Fibroblast of mammary gland (primary cell): Measurements from ENCODE around the gene NBEA.

Experiments used
- DNase-seq: peaks from one replicate; pipeline ENCODE4 v3.0.0-alpha.2; 2010; ENCODE audit warnings: low read depth
- H3K4me3 ChIP-seq: 2 replicates; pipeline ENCODE4 v1.5.1; 2011; ENCODE audit warnings: low read depth, mild to moderate bottlenecking, low read length, moderate library complexity; ENCODE audit not compliant: control insufficient read depth
- CTCF ChIP-seq: conservative IDR thresholded peaks from 2 replicates; pipeline ENCODE4 v1.5.1; 2011; ENCODE audit warnings: low read depth, low read length, inconsistent platforms; ENCODE audit not compliant: control insufficient read depth, insufficient read depth

NBEA gene

GRCh38 chr13:35470671-35471661, 528.9 kb downstream of the NBEA start:
- H3K4me3 ChIP-seq, result peak overlapping the region; percentile 87
- TF ChIP-seq CTCF, result no peak
- DNase-seq, result peak; percentile 82

- no peak for TF ChIP-seq CTCF
- DNase-seq, result peak; percentile 75
- peak overlapping the region; percentile 87 for H3K4me3 ChIP-seq
These were observed 529.7 kb downstream of the NBEA start for GRCh38 chr13:35471706-35472322.

GRCh38 chr13:35472323-35472881, 530.3 kb downstream of the NBEA start:
- peak overlapping the region; percentile 87 for H3K4me3 ChIP-seq
- no peak for TF ChIP-seq CTCF
- DNase-seq, result peak; percentile 56

- peak overlapping the region; percentile 87 for H3K4me3 ChIP-seq
- DNase-seq, result no peak
- no peak for TF ChIP-seq CTCF
These were observed 531.2 kb downstream of the NBEA start for GRCh38 chr13:35473206-35473775.

- H3K4me3 ChIP-seq, result peak overlapping the region; percentile 87
- DNase-seq, result no peak
- no peak for TF ChIP-seq CTCF
These were observed 531.7 kb downstream of the NBEA start for GRCh38 chr13:35473802-35474201.

- peak overlapping the region; percentile 87 for H3K4me3 ChIP-seq
- TF ChIP-seq CTCF, result no peak
- peak; percentile 50 for DNase-seq
These were observed 532.6 kb downstream of the NBEA start for GRCh38 chr13:35474496-35475211.
